ENCODE results near the gene MYEOV. TPM values are rescaled to one million over a fixed set of nuclear protein-coding genes. Genes with fewer than 3 reads are reported as not detected.

The MYEOV gene
- polyA plus RNA-seq, 1 donor (not counting 4 experiments of a cell fraction or from before 2014, with no cell fraction given), result 1.4 TPM

DNA sequence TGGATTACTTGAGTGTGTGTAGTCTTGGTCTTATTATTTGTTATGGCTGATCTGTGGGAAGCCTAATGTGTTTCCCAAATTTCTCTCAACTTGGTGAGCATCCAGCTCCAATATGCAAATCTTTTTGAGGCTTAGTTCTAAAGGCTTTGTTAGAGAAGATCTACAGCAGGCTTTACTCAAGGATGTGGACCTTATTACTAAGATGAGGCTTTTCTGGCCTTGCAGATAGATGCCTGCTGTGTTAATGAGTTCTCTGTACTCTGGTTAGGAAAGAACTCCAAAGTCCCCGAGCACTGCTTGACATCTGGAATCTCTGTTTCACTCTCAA is 24.1 kb downstream of the MYEOV start:
- dilution Hi-C loops (cut with MboI; ENCODE audit: extremely low pct_ligation_motif_present, low sequenced_read_pairs), result no loop called here
- TF ChIP-seq, protein P1, sequence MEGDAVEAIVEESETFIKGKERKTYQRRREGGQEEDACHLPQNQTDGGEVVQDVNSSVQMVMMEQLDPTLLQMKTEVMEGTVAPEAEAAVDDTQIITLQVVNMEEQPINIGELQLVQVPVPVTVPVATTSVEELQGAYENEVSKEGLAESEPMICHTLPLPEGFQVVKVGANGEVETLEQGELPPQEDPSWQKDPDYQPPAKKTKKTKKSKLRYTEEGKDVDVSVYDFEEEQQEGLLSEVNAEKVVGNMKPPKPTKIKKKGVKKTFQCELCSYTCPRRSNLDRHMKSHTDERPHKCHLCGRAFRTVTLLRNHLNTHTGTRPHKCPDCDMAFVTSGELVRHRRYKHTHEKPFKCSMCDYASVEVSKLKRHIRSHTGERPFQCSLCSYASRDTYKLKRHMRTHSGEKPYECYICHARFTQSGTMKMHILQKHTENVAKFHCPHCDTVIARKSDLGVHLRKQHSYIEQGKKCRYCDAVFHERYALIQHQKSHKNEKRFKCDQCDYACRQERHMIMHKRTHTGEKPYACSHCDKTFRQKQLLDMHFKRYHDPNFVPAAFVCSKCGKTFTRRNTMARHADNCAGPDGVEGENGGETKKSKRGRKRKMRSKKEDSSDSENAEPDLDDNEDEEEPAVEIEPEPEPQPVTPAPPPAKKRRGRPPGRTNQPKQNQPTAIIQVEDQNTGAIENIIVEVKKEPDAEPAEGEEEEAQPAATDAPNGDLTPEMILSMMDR (optimal IDR thresholded peaks at IDR 0.05 in 1 of 3, IDR thresholded peaks at IDR 0.05 in 1 of 3, conservative IDR thresholded peaks at IDR 0.05 in 1 of 3; ENCODE audit: extremely low read depth in 1 of 3, insufficient read depth in 2 of 3, low read length in 3 of 3), result no peak
- no peak for TF ChIP-seq EZH2 (IDR thresholded peaks at IDR 0.05; ENCODE audit: low read length)
- H3K36me3 ChIP-seq (ENCODE audit: control insufficient read depth in 2 of 2, extremely low read depth in 1 of 2, insufficient read depth in 2 of 2, low read length in 2 of 2), result no peaks in the 10 kb centered on the region

DNA sequence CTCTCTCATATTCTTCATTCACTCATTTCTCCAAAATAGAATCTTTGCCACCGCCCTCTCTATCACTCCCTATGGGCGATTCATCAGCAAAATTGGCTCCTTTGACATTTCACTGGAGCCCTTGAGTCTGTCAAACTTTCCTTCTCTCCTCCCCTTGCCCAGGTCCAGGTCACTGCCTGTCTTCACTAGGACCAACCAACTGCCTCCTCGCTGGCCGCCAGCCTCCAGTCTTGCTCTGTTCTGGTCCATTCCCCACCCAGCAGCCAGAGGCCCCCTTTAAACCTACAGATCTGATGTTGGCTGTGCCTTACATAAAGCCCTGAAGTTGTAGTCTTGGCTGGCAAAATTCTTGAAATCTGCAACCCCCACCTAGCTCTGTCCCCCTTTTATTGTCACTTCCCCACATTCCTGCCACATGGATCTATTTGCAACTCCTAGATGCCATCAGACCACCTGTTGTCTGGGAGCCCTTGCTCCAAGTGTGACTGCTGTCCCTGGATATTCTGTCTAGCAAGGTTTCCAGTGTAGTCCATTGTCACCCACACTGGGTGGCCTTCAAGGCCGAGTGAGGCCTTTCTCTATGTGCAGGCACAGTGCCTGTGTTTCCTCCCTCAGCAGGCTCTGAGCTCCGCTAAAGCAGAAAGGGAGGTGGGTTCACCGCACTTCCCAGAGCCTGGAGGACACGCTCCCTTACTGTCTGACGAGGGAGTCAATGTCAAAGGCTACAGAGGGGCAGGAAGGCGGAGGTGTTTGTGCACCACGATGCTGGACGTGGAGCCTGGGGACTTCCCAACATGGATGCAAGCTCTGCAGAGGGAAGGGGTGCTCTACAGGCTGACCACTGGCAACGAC is 25.5 kb downstream of the MYEOV start:
- H2AFZ ChIP-seq (ENCODE audit: control insufficient read depth, low read length), result no peak overlapping the region
- no peak overlapping the region for H3K4me2 ChIP-seq (ENCODE audit: control insufficient read depth, extremely low read depth, insufficient read depth, low read depth, low read length)
- no peak for DNase-seq (ENCODE audit: low read depth, low spot score)
- H3K9me3 ChIP-seq (ENCODE audit: control insufficient read depth, low read depth, low read length), result no peaks in the 10 kb centered on the region
- no peak for TF ChIP-seq EZH2 (IDR thresholded peaks at IDR 0.05; ENCODE audit: low read length)
- no peak overlapping the region for H3K27ac ChIP-seq (ENCODE audit: control insufficient read depth, insufficient read depth, low read length)
- FAIRE-seq, result no peak
- H3K27me3 ChIP-seq (ENCODE audit: control insufficient read depth, extremely low read depth, insufficient read depth, low read length), result no peaks in the 10 kb centered on the region
- H3K36me3 ChIP-seq (ENCODE audit: control insufficient read depth in 2 of 2, extremely low read depth in 1 of 2, insufficient read depth in 2 of 2, low read length in 2 of 2), result no peaks in the 10 kb centered on the region
- no peaks in the 10 kb centered on the region for H4K20me1 ChIP-seq (ENCODE audit: control insufficient read depth, extremely low read depth, insufficient read depth, low read length)
- H3K9me1 ChIP-seq (ENCODE audit: control insufficient read depth, extremely low read depth, insufficient read depth, low read length), result no peaks in the 10 kb centered on the region
- H3K4me1 ChIP-seq (ENCODE audit: control insufficient read depth, extremely low read depth, insufficient read depth, low read length), result peaks cover 32% of the 10 kb centered on the region
- no peak overlapping the region for H3K9ac ChIP-seq (ENCODE audit: control insufficient read depth, extremely low read depth, insufficient read depth, low read length)
- dilution Hi-C loops (cut with MboI; ENCODE audit: extremely low pct_ligation_motif_present, low sequenced_read_pairs), result no loop called here
- no peaks in the 10 kb centered on the region for H3K79me2 ChIP-seq (ENCODE audit: control insufficient read depth, insufficient read depth, low read length)
- no peak overlapping the region for H3K4me3 ChIP-seq (ENCODE audit: control insufficient read depth in 2 of 3, extremely low read depth in 1 of 3, insufficient read depth in 2 of 3, low read depth in 1 of 3, low read length in 3 of 3)

More for the DNA sequence above, 24.1 kb downstream of the MYEOV start:
- H3K9ac ChIP-seq (ENCODE audit: control insufficient read depth, extremely low read depth, insufficient read depth, low read length), result no peak overlapping the region
- H3K4me1 ChIP-seq (ENCODE audit: control insufficient read depth, extremely low read depth, insufficient read depth, low read length), result peaks cover 32% of the 10 kb centered on the region
- no peaks in the 10 kb centered on the region for H3K9me1 ChIP-seq (ENCODE audit: control insufficient read depth, extremely low read depth, insufficient read depth, low read length)
- no peak overlapping the region for H3K4me3 ChIP-seq (ENCODE audit: control insufficient read depth in 2 of 3, extremely low read depth in 1 of 3, insufficient read depth in 2 of 3, low read depth in 1 of 3, low read length in 3 of 3)
- H3K79me2 ChIP-seq (ENCODE audit: control insufficient read depth, insufficient read depth, low read length), result no peaks in the 10 kb centered on the region
- no peak overlapping the region for H3K4me2 ChIP-seq (ENCODE audit: control insufficient read depth, extremely low read depth, insufficient read depth, low read depth, low read length)
- H3K27me3 ChIP-seq (ENCODE audit: control insufficient read depth, extremely low read depth, insufficient read depth, low read length), result no peaks in the 10 kb centered on the region
- H3K27ac ChIP-seq (ENCODE audit: control insufficient read depth, insufficient read depth, low read length), result no peak overlapping the region
- no peak overlapping the region for H2AFZ ChIP-seq (ENCODE audit: control insufficient read depth, low read length)
- no peaks in the 10 kb centered on the region for H3K9me3 ChIP-seq (ENCODE audit: control insufficient read depth, low read depth, low read length)
- no peaks in the 10 kb centered on the region for H4K20me1 ChIP-seq (ENCODE audit: control insufficient read depth, extremely low read depth, insufficient read depth, low read length)
- FAIRE-seq (no peak), DNase-seq (ENCODE audit: low read depth, low spot score) (no peak)

Measured in keratinocyte (primary cell).